GM12865 (cell line): ENCODE data around the gene POLL.

Experiments
- DNase-seq: peaks from one replicate; pipeline ENCODE4 v3.0.0; 2010; ENCODE audit warnings: low read depth
- H3K4me3 ChIP-seq: 2 replicates; pipeline ENCODE4 v1.5.1; 2011; ENCODE audit warnings: mild to moderate bottlenecking, low read depth, low read length, control low read depth
- CTCF ChIP-seq: IDR thresholded peaks from 2 replicates; pipeline ENCODE4 v1.5.1; 2011; ENCODE audit warnings: low read length, control low read depth, low read depth, inconsistent platforms; ENCODE audit not compliant: insufficient read depth; ENCODE audit errors: missing control alignments

Gene POLL

DNA sequence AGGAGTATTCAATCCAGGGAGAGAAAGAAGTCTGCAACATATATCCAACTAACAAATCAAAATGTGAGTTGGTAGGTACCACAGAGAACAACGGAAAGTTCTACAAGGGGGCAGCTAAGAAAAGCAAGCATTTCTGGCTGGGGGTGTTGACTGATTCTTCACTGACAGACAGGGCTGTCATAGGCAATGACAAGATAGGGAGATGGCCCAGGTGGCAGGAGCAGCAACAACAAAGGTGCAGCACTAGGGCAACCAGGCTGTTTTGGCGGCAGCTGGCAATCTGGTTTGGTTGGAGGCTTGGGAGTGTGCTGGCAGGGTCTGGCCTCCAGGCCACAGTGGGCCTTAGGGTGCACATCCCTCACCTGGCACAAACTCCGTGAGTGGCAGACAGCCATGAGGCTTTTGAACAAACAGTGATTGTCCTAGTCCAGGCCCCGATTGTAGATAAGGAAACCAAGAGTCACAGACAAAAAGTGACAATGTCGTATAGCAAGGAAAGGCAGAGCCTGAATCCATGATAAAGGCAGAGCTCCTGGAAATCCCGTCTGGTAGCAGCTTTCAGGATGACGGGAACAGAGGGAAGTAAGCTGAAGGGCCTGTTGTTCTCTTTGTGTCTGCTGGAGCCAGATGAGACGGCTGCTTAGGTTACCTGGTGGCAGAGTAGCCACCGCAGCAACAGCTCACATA is 28.5 kb upstream of the POLL start:
- no peak overlapping the region for H3K4me3 ChIP-seq
- TF ChIP-seq CTCF, result no peak
- no peak for DNase-seq

GRCh38 chr10:101615525-101616116 is 27.6 kb upstream of the POLL start:
- no peak overlapping the region for H3K4me3 ChIP-seq
- no peak for TF ChIP-seq CTCF
- no peak for DNase-seq

- TF ChIP-seq CTCF, result no peak
- no peak overlapping the region for H3K4me3 ChIP-seq
- no peak for DNase-seq
Observed at GRCh38 chr10:101614663-101615524, 26.8 kb upstream of the POLL start.

GRCh38 chr10:101613646-101614045 is 25.6 kb upstream of the POLL start:
- no peak overlapping the region for H3K4me3 ChIP-seq
- TF ChIP-seq CTCF, result no peak
- no peak for DNase-seq

GRCh38 chr10:101612872-101613271 is 24.8 kb upstream of the POLL start:
- H3K4me3 ChIP-seq, result no peak overlapping the region
- no peak for TF ChIP-seq CTCF
- no peak for DNase-seq

- TF ChIP-seq CTCF, result no peak
- DNase-seq, result no peak
- no peak overlapping the region for H3K4me3 ChIP-seq
Observed at GRCh38 chr10:101612086-101612485, 24.0 kb upstream of the POLL start.
